HepG2 (cell line): ENCODE data around the gene NELFCD. TPM values are rescaled to one million over a fixed set of nuclear protein-coding genes. Genes with fewer than 3 reads are reported as not detected.
A peak's percentile ranks its signal among the peaks of the same experiment; 100 is the strongest.

Experiments used
- BATF2 ChIP-seq: sonication (generic); formaldehyde crosslinking; IDR thresholded peaks from 2 replicates; pipeline ENCODE4 v1.8.0; 2022; ENCODE audit warnings: mild to moderate bottlenecking, missing genetic modification reagents, moderate library complexity
- CEBPB ChIP-seq: IDR thresholded peaks from 2 replicates; pipeline ENCODE4 v1.6.1; 2011; ENCODE audit warnings: low read depth, low read length, improper control_type of control experiment, borderline replicate concordance
- IKZF5 ChIP-seq: IDR thresholded peaks from 2 replicates; pipeline ENCODE4 v1.6.1; 2018; ENCODE audit warnings: missing genetic modification reagents, mild to moderate bottlenecking, missing compliant biosample characterization
- IRF1 ChIP-seq: sonication (generic); formaldehyde crosslinking; IDR thresholded peaks from 2 replicates; pipeline ENCODE4 v1.4.0; 2020; ENCODE audit warnings: low read depth, mild to moderate bottlenecking, missing genetic modification reagents
- KDM5B ChIP-seq: sonication (generic); formaldehyde crosslinking; IDR thresholded peaks from 2 replicates; pipeline ENCODE4 v1.4.0; 2020; ENCODE audit warnings: missing genetic modification reagents, mild to moderate bottlenecking, borderline replicate concordance
- NCOA1 ChIP-seq: sonication (generic); formaldehyde crosslinking; IDR thresholded peaks from 2 replicates; pipeline ENCODE4 v1.9.0; 2021; ENCODE audit warnings: missing genetic modification reagents
- RBM22 ChIP-seq: fragments of 200-400 bp; formaldehyde crosslinking; optimal IDR thresholded peaks from 2 replicates; pipeline ENCODE3; 2017; ENCODE audit warnings: mild to moderate bottlenecking, low read length, moderate library complexity
- RFX3 ChIP-seq: IDR thresholded peaks from 2 replicates; pipeline ENCODE4 v1.6.1; 2016; ENCODE audit warnings: missing biosample characterization, missing genetic modification reagents
- SOX6 ChIP-seq, 2 experiments: fragments of 450-650 bp in 1 of 2; sonication (generic) in 1 of 2; formaldehyde crosslinking in 1 of 2; IDR thresholded peaks; 2 replicates each; pipeline versions ENCODE4 v1.4.0 to v1.6.1; 2017 to 2020; ENCODE audit warnings: antibody characterized with exemption in 1 of 2, mild to moderate bottlenecking in 1 of 2, missing genetic modification reagents in 1 of 2
- SP1 ChIP-seq, 2 experiments: fragments of 450-650 bp in 1 of 2; sonication (generic) in 1 of 2; formaldehyde crosslinking in 1 of 2; IDR thresholded peaks; 2 replicates each; pipeline versions ENCODE4 v1.4.0 to v1.6.1; 2016 to 2020; ENCODE audit warnings: missing genetic modification reagents in 1 of 2
- TAF15 ChIP-seq: fragments of 200-400 bp; formaldehyde crosslinking; IDR thresholded peaks from one replicate; pipeline ENCODE4 v1.6.1; 2018; ENCODE audit warnings: mild to moderate bottlenecking, low read depth, low read length; ENCODE audit not compliant: poor library complexity, severe bottlenecking
- ZHX1 ChIP-seq: sonication (generic); formaldehyde crosslinking; IDR thresholded peaks from 2 replicates; pipeline ENCODE4 v1.8.1; 2022; ENCODE audit warnings: low read depth, mild to moderate bottlenecking, missing genetic modification reagents
- ZHX2 ChIP-seq, 2 experiments: sonication (generic) in 1 of 2; formaldehyde crosslinking in 1 of 2; IDR thresholded peaks; 2 replicates each; pipeline versions ENCODE4 v1.6.1 to v1.9.0; 2014 to 2022; ENCODE audit warnings: antibody characterized with exemption in 1 of 2, borderline replicate concordance in 1 of 2, inconsistent platforms in 1 of 2, low read depth in 1 of 2, missing genetic modification reagents in 1 of 2
- ZNF331 ChIP-seq: sonication (generic); formaldehyde crosslinking; IDR thresholded peaks from 2 replicates; pipeline ENCODE4 v1.4.0; 2020; ENCODE audit warnings: missing genetic modification reagents
- ZNF556 ChIP-seq: sonication (generic); formaldehyde crosslinking; IDR thresholded peaks from 2 replicates; pipeline ENCODE4 v1.4.0; 2020; ENCODE audit warnings: mild to moderate bottlenecking, missing genetic modification reagents, borderline replicate concordance
- ZNF709 ChIP-seq: sonication (generic); formaldehyde crosslinking; IDR thresholded peaks from 2 replicates; pipeline ENCODE4 v1.5.0; 2020; ENCODE audit warnings: mild to moderate bottlenecking, missing genetic modification reagents
- polyA plus RNA-seq, 8 experiments: library from polyadenylated mRNA; depleted of rRNA in 3 of 8; stranded (reverse) in 7 of 8; unstranded in 1 of 8; fragments of >200 nt; fragmentation: Illumina TruSeq in 4 of 8; extraction: Trizol in 4 of 8; gene quantifications; 2 replicates each; pipeline versions ENCODE4 v1.2.1 to v1.2.3, GENCODE V29; 2011 to 2016; ENCODE audit warnings: low read depth in 4 of 8, missing spikeins in 1 of 8, mixed read lengths in 1 of 8; ENCODE audit not compliant: insufficient read depth in 1 of 8
- total RNA-seq, 5 experiments: library from RNA; depleted of rRNA; stranded (reverse); fragments of >200 nt; fragmentation: Illumina TruSeq; extraction: Trizol; gene quantifications; 2 replicates each; pipeline ENCODE4 v1.2.3, GENCODE V29; 2016; ENCODE audit warnings: low read depth in 1 of 5

NELFCD gene
- total and polyA plus RNA-seq, 2 of the 13 experiments (the other 11 are each of a cell fraction or from before 2014, with no cell fraction given), result 159 to 203 TPM

- TF ChIP-seq IKZF5 (CRISPR knock-in tag) (no peak), TAF15 (no peak), BATF2 (no peak), ZNF331 (CRISPR knock-in tag) (peak; percentile 33; the same call in 1 of the 2 replicates), IRF1 (CRISPR knock-in tag) (no peak), ZHX1 (CRISPR knock-in tag) (peak; percentile 82; the same call in 1 of the 2 replicates), ZHX2 (IDR thresholded peaks at IDR 0.05; ENCODE audit: low read depth) (peak; percentile 43; the same call in 1 of the 2 replicates), ZHX2 (CRISPR knock-in tag; IDR thresholded peaks at IDR 0.05; ENCODE audit: borderline replicate concordance) (no peak), SOX6 (IDR thresholded peaks at IDR 0.05) (no peak), SOX6 (CRISPR knock-in tag; IDR thresholded peaks at IDR 0.05) (peak; percentile 54), ZNF709 (CRISPR knock-in tag) (0 out of 2 replicates have a peak, but pooled peaks have one; percentile 39), RBM22 (no peak), CEBPB (peak; percentile 92), KDM5B (no peak), ZNF556 (CRISPR knock-in tag) (no peak), RFX3 (CRISPR knock-in tag) (no peak), SP1 (IDR thresholded peaks at IDR 0.05) (no peak), SP1 (CRISPR knock-in tag; IDR thresholded peaks at IDR 0.05) (no peak), NCOA1 (CRISPR knock-in tag) (no peak)
These were observed 10.7 kb downstream of the NELFCD start (continued) for GRCh38 chr20:58991715-58992114.
